GM18507 (cell line): ENCODE results near the gene PTPN1.

ENCODE experiments used
- DNase-seq: peaks from one replicate; pipeline ENCODE4 v3.0.0; 2011; ENCODE audit warnings: low read depth; ENCODE audit not compliant: insufficient read length; ENCODE audit errors: extremely low spot score
- FAIRE-seq: peaks from 2 replicates; lab custom pipeline; 2011; peaks lifted over from hg19 to GRCh38; lab: Jason Lieb, UNC

PTPN1 gene

GRCh38 chr20:50585214-50585613 is 75.0 kb downstream of the PTPN1 start:
- DNase-seq (no peak), FAIRE-seq (no peak)

DNA sequence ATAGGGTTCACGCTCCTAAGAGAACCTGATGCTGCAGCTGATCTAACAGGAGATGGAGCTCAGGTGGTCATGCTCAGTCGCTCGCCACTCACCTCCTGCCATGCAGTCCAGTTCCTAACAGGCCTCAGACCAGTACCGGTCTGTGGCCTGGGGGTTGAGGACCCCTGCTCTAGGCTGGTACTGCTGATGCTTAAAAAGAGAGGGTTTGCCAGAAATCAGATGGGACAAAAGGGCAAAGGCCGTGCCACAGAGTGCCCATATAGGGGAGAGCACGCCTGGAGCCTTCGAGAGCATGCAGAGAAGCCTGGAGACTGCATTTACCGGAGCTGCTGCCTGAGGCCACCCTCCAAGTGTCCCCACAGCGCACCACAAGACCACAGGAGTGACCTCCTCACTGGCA is 75.5 kb downstream of the PTPN1 start:
- FAIRE-seq: no peak
- no peak for DNase-seq

DNA sequence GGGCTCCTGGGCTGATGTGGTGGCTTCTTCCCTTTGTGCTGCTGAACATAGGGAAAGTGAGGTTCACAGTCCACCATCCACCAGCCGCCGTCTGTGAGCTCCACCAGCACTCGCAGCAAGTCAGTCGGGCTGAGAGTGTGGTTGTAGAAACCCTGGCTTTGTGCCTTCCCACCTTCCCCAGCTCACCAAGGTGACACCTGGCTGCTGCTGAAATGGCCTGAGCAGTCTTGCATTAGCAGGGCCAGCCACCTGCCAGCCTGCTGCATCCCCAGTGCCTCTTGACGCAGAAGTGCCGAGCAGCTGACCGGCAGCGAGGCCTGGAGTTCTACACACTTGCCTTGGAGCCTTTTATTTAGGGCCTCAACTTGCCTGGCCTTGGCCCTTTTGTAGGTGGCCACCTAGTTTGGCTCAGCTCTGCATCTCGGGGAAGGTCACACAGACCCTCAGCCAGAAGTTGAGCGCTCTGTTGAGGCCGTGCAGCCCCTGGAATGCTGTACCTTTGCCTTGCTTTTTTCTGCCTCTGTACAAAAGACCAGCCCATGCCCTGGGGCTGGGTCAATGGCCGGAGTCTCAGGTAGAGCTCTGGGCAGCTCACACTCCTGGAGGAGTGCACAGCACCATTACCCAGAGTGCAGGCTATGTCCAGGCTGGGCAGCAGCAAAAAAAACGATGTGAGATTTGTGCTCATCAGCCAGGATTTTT is 76.5 kb downstream of the PTPN1 start:
- DNase-seq: no peak
- FAIRE-seq: no peak

DNA sequence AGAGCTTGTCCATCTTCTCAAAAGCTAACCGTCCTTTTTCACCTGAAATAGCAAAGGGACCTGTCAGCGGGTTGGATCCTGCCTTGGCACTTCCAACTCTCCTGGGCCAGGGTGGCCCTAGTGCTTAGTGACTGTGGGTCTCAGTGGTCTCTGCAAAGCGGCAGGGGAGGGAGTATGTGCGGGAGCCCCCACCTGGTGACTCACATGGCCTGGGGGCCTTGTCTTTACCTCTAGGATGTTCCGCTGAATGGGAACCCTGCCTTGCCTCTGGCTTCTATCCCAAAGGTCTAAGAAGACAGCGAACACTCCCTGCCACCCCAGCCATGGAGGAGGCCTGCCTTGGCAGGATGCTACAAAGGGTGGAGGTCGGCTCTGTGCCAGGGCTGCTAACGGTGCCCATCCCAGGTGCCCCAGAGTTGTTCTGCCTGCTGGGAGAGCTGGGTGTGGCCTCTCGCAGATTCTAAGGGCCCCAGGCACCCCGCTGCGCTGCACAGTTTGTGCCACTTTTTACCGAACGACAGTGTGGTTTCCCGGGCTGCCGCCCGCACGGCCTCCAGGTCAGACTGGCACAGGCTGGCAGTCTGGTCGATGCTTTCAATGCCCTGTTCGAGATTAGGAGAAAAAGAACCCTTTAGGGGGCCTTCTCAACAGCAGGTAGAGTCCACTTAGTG is 77.2 kb downstream of the PTPN1 start:
- DNase-seq (no peak), FAIRE-seq (no peak)

DNA sequence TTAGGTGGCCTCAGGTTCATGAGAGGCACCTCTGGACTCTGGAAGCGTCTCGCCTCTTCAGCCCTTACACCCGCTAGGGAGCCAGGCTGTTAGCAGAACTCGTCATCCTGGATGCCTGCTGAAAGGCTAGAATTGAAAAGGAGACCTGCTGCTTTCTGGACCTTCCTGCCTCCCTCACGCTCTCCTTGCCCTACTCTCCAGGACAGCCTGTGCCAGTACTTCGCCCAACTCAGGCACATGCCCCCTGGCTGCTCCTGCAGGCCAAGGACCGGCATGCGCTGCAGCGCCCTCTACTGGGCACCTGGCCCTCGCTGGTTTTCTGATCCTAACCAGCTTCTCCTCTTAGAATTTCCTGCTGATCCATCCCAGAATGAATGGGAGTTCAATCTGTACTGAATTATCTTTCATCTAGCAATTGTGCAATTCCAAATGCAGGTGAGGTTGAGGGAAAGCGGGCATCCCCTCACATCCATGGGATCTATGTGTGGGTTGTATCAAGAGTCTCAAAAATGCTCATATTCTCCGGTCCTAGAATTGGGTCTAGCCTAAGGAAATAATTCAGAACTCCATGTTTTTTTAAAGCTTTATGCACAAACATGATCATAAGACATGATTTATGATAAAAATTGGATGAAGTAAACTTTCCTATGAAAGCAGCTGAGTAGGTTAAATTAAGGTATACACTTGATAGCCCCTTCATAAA is 78.0 kb downstream of the PTPN1 start:
- DNase-seq (peak; percentile 50), FAIRE-seq (peak; percentile 39)

DNA sequence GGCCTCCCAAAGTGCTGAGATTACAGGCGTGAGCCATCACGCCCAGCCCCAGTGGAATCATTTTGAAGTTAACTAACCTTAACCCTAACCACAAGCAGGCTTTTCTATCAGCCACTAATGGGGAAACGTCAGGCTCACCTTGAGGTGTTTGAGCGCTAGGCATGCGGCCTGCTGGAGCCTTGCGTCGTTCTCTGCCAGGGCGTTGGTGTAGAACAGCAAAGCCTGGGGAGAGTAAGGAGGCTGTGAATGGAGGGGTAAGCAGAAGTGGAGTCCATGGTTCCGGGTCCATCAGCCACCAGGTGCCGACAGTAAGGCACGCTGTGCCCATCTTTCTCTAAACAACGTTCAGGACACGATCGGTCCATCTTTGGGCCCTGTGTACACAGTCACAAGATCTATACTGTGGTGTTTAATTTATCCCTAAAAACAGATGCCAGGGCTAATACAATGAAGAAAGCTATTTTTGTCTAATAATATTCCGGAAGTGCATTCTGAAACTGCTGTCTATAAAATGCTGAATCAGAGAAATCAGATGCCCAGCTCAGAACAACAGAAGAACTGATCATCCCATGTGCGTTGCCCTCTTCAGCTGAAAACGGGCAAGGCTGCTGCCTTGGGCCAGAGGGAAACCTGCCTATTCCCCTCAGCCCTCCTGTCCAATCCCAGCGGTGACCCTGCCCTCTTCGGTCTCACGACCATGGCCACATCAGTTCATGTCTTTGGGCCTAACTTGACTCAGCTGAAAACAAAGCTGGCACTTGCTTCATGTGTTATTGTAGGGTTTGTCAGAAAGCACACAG is 79.6 kb downstream of the PTPN1 start:
- FAIRE-seq (no peak), DNase-seq (no peak)

DNA sequence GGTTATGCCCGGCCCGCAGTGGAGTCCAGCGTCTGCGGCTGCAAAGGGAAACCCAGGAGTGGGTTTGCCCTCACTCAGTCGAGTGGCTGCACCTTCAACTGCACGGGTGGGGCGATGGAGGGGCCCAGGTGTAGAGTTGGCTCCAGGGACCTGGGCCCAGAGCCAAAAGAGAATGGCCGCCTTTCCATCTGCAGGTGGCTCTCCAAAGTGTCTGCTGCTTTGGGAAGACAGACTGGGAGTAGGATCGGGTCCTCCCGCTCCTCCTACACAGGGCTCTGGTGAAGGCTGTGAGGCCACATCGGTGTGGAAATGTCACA is 80.1 kb downstream of the PTPN1 start:
- FAIRE-seq: no peak
- DNase-seq: no peak

GRCh38 chr20:50591233-50591852 is 81.2 kb downstream of the PTPN1 start:
- FAIRE-seq: no peak

DNA sequence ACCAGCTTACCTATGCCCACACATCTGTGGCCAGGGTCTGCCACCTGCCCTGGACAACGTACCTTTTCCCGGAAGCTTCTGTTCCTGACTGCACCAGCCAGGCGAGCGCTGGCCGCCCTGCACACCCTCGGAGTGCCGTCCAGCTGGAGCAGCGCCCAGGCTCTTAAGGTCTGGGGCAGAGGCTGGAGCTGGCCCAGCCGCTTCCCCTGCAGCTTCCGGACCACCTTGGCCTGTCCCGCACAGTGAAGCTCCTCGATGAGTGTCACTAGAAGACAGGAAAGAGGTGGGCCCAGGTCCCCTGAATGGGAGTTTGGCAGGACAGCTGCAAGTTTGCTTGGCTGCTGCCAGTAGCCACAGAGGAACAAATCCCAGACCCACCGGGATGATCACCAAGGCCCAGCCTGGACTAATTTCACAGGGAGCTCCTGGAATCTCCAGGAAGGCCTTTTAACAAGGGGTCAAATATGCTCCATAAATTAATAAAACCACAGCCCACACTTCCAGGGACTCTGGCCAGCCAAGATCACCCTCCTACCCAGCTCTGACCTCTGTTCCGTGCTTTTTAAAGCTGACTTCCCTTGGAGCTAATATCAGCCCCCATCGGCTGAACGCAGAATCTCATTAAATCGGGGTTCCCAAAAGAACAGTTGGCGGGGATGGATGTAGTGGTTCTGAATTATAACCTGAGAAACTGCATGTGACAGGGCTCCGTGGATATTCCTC is 82.3 kb downstream of the PTPN1 start:
- DNase-seq: no peak
- FAIRE-seq: no peak

More at GRCh38 chr20:50591233-50591852, 81.2 kb downstream of the PTPN1 start:
- DNase-seq: no peak

GRCh38 chr20:50593005-50593335 is 82.8 kb downstream of the PTPN1 start:
- DNase-seq (no peak), FAIRE-seq (no peak)

GRCh38 chr20:50594231-50594590 is 84.0 kb downstream of the PTPN1 start:
- DNase-seq (no peak), FAIRE-seq (no peak)

DNA sequence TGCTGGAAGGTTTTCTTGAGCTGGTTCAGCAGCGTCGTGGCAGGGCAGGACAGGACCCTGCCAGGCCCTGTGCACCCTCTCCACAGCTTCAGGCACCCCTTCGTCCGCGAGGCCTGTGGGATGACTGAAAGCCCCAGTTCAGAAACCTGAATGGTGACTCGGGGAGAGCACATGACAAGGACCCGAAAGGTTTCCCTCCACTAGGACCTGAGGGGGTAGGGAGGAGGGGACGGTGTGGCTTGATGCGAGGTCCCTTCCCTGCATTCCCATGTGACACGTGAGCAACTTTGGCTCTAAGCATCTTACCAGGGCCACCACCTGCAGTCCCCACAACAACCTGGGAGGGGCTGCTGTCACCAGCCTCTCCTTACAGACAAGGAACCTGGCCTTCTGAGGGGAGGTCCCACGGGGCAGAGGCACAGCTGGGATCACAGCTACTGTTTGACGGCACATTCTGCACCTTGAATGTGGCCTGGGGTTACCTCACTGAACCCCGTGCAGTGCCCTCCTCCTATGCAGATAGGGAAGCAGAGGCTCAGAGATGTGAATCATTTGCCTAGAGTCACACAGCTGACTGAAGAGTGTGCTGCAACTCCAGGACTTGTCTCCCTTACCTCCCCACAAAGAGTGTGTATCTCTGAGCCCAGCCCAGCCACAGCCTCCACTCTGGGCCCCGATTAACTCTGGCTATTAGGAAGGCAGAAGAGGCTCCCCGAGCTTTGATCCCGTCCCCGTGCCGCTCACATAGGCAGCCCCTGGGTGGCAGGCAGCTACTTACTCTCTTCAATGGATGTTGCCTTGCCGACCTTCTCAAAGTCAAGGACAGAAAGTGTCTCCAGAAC is 84.6 kb downstream of the PTPN1 start:
- FAIRE-seq (no peak), DNase-seq (no peak)

DNA sequence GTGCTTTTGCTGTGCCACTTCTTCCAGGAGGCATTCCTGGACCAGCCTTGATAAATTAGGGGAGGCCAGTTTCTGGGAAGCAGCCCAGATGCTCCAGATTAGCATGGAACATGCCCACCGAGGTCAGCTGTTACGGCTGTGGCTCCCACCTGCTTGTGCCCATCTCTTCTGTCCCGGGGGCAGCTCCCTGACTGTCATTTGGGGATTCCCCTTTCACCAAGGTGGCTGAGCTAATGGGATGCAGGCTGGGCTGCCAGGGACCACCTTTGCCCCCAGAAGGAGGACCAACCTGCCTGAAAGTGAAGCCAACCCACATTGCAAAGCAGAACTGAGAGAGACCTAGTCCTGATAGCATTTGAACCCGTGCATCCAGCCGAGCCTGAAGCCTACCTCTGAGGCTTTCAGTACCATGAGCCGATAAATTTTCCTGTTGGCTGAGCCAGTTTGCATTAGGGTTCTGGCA is 85.3 kb downstream of the PTPN1 start:
- no peak for FAIRE-seq
- DNase-seq: no peak

DNA sequence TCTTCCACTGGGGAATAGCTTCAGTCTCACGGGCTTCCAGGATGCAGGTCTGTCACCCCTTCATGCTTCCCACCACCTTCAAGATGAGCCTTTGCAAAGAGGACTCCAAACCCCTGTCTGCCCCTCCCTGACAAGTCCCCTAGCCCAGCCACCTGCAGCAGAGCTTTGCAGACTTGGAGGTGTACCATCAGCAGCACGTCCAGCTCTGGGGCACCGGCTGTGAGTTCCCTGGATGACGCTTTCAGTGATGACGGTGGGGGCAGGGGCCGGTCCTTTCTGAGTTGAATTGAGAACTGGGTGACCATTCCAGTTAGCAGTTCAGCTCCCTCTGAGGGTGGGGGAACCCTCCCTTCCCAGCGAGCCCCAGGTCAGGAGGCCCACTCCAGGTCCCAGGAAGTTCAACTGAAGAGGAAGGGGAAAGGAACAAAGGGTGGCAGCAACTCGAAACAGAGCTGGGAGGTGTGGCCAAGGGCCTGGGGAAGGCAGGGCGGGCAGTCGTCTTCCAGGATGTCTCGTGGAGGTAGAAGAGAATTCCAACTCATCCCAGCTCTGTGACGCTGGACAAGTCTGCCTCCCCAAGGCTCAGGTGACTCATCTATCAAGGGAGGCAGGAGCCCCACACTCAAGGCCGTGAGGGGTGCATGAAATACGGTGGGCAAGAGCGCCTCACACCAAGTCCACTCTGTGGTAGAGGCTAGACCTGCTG is 86.0 kb downstream of the PTPN1 start:
- no peak for FAIRE-seq
- no peak for DNase-seq

- FAIRE-seq: no peak
Measured at GRCh38 chr20:50596694-50597021, 86.5 kb downstream of the PTPN1 start.

GRCh38 chr20:50597406-50597969 is 87.3 kb downstream of the PTPN1 start:
- DNase-seq (no peak), FAIRE-seq (no peak)

More at GRCh38 chr20:50596694-50597021, 86.5 kb downstream of the PTPN1 start:
- DNase-seq: no peak

- no peak for DNase-seq
- FAIRE-seq: no peak
Measured at GRCh38 chr20:50598074-50598473, 87.9 kb downstream of the PTPN1 start.
